HG03066 (cell line): ENCODE results near the gene NME7.

ENCODE experiments used
- ATAC-seq: cut with Tn5 transposase; IDR thresholded peaks from one replicate; pipeline ENCODE4 v1.9.1; 2021; ENCODE audit warnings: low read depth; ENCODE audit not compliant: unreplicated experiment

NME7 gene

DNA sequence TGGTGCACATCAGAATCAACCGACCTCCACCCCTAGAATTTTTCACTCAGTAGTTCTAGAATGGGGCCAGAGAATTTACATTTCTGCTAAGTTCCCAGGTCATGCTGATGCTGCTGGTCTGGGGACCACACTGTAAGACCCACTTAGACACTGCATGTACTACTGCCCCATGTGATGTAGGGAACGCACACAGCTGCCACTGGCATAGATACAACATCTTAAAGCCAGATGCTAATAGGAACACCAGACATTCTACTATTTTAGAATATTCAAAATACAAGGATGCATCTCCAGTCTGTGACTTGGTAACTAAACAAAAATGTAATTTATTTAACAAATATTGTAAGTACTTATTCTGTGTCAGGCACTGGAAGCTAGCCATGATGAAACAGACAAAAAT, 275.2 kb downstream of the NME7 start:
- no peak for ATAC-seq

DNA sequence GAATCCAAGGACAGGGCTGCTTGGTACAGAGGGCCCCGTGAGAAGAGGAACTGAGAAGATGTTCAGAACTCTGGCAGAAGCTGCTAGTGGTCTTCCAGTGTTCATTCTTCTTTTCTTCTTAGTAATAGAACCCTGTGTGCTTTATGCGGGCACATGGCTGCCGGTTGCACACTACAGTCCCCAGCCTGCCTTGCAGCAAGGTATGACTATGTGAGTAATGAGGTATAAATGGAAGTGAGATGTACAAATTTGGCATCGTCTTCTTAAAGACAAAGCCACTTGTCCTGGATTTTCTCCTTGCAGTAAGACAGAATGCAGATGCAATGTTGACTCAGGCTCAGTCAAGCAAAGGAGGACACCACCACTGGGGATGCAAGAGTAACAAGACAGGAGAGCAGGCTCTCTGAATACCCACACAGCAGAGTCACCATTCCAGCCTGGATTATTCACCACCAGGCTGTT, 276.1 kb downstream of the NME7 start:
- peak; percentile 79 for ATAC-seq

DNA sequence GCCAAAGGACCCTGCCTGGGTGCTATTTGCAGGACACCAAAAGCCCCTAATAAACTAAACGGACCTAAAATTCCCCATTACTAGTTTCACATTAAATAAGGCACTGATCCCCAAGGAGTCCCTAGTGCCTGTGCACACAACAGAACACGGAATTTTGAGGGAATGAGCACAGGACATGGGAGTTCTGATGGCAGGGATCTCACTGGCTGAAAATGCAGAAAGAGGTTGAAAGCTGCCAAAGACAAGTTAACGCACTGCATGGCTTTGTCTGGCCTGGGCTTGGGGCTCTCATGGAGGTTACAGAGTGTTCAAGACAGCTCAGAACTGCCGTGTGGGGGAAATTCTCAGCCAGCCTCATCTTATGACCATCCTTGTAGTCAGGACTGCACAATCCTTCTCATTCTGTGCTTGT, 276.7 kb downstream of the NME7 start:
- ATAC-seq, result peak; percentile 31

DNA sequence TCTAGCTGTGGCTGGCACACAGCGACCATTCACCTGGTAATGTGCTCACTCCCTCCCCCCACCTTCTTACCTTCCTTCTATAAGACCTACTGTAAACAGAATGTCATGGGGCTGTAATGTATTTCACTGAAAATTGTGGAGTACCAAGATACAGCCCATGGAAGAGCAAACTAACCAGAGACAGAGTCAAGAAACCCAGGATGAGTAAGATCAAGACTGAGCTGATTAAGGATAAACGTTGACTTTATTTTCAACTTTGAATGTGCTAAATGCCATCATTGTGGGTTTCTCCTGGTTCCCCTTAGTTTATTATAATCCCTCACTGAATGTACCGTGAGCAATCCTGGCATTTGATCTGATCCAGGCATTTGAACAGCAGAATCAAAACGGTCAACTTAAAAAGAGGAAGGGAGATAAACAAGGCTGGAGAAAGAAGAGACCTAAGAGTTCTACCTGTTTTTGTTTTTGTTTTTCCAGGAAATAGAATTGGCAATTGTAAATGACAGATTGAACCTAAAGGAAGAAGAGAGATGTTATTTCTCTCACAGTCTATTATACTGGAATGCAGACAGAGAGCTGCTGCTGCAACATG, 277.2 kb downstream of the NME7 start:
- ATAC-seq, result no peak

DNA sequence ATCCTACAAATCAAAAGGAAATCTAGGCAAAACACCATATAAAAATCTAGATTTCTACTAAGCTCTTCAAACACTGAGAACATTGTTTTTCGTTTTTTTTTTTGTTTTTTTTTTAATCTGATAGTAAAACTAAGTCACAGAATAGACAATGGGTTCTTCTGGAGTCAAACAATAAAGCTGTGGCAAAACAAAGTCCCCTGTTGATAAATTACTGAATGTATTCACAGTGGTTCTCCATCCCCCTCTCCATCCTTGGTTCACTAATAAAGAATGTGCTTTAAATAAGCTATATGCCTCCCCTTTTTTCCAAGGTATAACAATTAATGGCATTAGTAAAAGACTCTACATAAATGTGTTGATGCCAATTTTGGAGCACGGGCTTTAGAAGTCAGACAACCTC, 277.8 kb downstream of the NME7 start:
- ATAC-seq, result no peak

DNA sequence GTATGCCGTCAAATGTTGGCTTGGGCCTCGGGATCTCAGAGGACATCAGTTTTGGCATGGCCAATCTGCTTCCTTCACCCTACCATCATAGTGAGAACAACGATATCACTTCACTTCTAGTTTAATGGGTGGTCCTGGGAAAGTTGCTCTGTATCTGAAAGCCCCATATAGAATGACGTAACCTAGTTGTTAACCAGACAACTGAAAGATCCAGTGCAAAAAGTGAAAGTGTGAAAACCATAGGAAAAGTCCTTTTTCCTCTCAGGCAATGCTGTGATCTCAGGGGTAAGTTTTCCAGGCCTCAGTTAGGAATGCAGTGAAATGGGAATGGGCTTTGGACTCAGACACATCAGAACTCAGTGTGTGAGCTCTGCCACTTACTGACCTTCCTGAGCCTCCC, 279.7 kb downstream of the NME7 start:
- ATAC-seq, result no peak

DNA sequence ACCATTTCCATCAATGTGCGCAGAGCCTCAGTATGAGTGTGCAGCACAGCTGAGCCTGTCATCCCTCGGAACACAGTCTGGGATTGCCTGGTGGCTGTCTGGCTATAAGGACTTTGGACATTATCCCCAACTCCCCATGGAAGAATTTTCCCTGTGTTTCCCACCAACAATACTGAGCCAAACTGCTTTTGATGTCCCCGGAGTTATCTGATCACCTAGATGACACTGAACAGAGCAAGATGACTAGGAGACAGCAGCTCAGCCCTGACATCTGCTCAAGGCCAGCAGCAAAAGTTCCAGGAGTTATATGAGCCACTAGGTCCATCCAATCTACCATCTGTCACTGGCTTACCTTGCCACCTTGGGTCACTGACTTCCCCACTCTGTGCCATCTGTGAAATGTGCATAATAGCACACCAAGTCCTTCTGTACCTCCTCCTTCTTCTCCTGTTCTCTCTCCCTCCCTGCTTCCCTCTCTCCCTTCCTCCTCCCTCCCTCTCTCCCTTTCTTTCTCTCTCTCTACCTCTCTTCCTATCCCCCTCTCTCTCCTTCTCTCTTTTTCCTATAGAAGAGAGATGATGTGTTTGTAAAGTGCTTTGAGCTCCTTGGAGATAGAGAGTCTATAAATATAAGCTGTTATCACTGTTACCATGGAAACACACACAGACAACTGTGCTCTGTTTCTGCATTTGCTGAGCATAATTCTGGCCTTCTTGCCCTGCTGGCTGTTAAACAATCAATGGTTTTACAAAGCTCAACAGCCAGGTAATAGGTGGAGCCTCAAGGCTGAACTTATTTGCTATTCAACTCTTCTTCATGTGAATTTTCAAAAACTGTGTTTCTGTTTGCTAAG, 280.8 kb downstream of the NME7 start:
- ATAC-seq, result no peak

DNA sequence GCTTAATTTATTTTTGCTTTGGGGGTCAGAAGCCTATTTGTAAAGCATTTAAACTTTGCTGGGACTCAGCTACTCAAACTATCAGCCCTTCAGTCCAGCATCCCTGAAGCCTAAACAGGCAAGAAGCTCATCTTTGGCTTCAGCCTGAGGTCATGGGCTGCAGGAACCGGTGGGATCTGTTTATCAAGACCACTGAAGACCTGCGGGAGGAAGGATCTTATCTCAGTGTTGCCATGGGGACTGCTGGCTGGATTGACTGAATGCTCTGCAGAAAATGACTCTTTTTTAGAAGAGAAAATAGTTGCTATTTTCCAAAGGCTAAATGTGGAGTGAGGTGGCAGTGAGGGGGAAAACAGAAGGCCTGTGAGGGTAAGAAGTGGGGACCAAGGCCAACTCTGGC, 281.7 kb downstream of the NME7 start:
- ATAC-seq, result no peak
